Measurements from ENCODE around the gene RBM38.

The RBM38 gene

GRCh38 chr20:57458400-57459160 lies 67.4 kb downstream of the RBM38 start:
- in situ Hi-C loops (cut with MboI; ENCODE audit: low pct_unique_long_range_greater_than_20kb, low sequenced_read_pairs) = no loop called here

More at GRCh38 chr20:57458400-57459160, 67.4 kb downstream of the RBM38 start:
- DNase-seq = no peak
